Measurements from ENCODE around the gene KCNH2.

The KCNH2 gene

GRCh38 chr7:150973571-150974451 lies 4.3 kb downstream of the KCNH2 start:
- peak; percentile 82 for DNase-seq

DNA sequence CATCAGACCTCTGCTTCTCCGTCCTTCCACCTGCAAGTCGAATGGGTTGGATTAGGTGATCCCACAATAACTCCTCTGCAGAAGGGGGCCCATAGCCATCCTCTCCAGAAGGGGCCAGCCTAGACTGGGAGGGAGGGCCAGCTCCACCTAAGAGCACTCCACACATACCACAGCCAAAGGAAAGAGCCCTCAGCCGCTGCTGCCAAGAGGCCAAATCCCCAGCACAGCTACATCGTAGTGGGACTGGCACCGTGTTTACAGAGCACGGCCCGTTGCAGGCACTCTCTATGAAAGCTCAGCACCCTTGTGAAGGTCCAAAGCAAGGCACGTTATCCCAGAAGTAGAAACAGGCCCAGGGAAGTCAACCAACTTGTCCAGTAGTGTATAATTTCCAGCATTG lies 5.4 kb downstream of the KCNH2 start:
- no peak for DNase-seq

GRCh38 chr7:150972023-150972468 lies 6.1 kb downstream of the KCNH2 start:
- DNase-seq: peak; percentile 49

GRCh38 chr7:150971242-150972022 lies 6.7 kb downstream of the KCNH2 start:
- DNase-seq: peak; percentile 32

- DNase-seq: no peak
These were observed 7.7 kb downstream of the KCNH2 start for GRCh38 chr7:150970424-150970823.

DNA sequence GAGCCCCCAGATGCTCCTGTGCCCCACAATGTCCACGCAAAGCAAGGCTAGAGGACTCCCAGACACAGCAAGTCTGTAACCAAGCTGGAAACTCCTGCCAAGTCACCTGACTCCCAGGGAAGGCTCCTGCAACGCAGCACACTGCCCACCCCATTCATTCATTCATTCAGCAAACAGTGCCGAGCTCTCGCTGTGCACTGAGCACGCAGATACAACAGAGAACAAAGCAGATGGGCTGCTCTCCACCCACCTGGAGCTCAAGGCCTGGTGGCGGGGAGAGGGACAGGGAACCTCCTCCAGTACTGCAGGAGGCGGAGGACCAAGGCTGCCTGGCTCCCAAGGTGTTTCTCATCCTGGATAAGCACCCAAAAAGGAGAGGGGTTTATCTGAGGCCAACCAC lies 8.6 kb downstream of the KCNH2 start:
- peak; percentile 43 for DNase-seq

DNA sequence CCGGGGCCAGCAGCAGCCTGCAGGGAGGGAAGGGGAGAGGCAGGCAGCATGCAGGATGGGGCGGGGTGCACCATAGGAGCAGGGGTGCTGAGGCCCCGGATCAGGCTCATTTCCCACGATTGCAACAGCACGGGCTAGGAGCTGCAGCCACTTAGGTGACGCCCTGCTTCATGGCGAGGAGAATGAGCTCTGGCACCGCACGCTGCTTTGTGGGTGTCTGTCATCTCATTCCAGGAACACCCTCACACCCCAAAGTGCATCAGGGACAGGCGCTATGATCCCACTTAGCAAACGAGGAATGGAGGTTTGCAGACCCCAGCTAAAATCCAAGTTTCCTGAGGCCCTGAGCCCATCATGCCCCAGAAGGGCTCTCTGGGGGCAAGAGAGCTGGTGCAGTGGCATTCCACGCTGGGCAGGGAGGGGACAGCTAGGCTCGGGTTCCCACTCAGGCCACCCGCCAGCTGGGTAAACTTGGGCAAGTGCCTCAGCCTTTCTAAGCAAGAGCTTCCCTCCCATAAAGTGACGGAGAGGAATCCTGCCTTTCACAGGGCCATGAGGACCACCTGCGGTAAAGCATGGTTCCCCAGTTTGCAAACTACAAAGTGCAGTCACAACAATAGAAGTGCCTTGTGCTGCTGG lies 9.3 kb downstream of the KCNH2 start:
- DNase-seq: no peak

DNA sequence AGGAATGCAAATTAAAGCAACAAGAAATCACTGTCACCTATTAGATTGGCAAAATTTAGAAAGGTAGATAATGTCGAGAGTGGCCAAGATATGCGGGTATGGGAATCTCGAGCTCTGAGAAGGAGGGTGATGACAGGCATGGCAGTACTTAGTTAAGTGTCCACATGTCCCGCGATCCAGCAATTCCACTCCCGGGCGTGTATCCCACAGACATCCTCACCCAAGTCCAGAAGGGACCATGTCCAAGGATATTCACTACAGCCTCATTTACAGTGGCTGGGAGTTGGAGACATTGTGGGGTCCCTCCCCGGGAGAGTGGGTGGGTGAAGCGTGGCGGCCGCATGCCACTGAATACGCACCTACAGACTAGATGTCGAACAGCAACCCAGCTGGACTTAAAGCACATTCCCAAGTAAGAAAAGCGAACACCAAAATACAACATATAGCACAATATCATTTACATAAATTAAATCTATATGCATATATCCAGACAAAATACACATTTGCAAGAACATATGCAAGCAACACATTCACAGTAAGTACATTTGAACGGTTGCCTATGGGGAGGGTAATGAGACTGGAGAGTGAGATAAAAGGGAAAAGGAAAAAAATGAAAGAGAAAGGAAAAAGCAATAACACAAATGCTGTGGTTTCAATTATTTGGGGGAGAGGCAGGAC lies 9.9 kb downstream of the KCNH2 start:
- DNase-seq: no peak

- peak; percentile 34 for DNase-seq
These were observed 10.8 kb downstream of the KCNH2 start for GRCh38 chr7:150967349-150967748.

- no peak for DNase-seq
These were observed 12.1 kb downstream of the KCNH2 start for GRCh38 chr7:150966002-150966401.

DNA sequence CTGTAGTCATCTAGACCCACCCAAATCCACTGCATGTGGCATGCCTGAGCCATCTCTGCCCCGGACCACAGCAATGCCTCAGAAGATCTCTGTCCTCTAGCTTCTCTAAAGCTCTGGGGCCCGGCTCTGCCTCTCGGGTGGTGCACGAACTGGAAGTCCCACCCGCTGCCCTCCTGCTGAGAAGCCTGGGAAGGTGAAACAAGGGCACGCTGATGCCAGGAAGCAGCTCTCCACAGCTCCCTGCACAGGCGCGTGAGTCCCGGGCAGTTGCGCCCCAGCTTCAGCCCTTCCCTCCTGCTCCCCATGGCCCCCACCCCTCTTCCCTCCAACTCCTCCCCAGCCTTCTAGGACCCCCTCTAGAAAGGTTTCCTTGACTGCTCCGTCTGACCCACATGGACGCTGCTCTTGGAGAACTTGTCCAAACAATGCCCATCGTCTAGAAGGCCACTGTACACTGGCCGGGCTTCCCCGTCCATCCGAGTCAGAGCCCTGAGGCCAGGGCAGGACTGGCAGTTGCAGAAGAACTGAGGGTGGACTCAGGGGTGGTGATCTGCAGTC lies 12.8 kb downstream of the KCNH2 start:
- DNase-seq: no peak

- DNase-seq: peak; percentile 69
These were observed 13.5 kb downstream of the KCNH2 start for GRCh38 chr7:150964593-150965111.

- no peak for DNase-seq
These were observed 14.2 kb downstream of the KCNH2 start for GRCh38 chr7:150963707-150964559.

GRCh38 chr7:150962553-150963399 lies 15.3 kb downstream of the KCNH2 start:
- peak; percentile 23 for DNase-seq

- no peak for DNase-seq
These were observed 15.9 kb downstream of the KCNH2 start for GRCh38 chr7:150962290-150962552.

DNA sequence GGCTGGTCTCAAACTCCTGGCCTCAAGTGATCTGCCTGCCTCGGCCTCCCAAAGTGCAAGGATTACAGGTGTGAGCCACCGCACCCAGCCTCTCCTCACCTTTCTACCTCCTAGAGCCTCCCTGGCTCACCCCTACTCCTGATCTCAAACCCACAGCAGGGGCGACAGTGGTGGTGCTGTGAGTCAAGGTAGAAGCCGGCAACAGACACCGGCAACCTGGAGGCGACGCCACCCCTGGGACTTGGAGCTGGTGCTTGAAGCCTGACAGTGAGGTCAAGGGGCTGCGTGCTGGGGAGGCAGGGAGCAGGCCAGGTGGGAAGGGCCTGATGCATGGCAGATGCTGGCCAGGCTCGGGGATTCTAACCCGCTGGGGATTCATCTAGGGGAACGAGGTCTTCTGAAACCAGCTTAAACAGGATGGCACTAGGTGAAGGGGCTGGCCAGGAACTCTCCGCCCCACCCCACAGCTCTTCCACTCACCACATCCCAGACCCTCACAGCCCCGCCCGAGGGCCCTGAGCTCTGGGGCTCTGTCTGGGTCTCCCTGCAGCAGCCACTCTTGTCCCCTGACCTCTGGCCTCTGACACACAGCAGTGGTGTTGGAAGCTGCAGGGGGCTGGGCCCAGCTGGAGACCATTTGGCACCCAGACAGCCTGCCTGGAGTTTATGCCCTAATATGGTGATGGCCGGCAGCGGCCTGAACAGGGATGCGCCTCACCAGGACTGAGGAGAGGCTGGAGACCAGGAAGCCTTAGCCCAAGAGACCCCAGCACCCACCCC lies 16.4 kb downstream of the KCNH2 start:
- DNase-seq: peak; percentile 8

- DNase-seq: no peak
These were observed 18.1 kb downstream of the KCNH2 start for GRCh38 chr7:150959739-150960734.

- DNase-seq: no peak
These were observed 19.0 kb downstream of the KCNH2 start for GRCh38 chr7:150959081-150959480.
